Astrocyte of the spinal cord (primary cell): ENCODE measurements around the gene MKKS.

Experiments
- DNase-seq: peaks from one replicate; pipeline ENCODE4 v3.0.0; 2011; ENCODE audit warnings: low read depth, low spot score
- H3K4me3 ChIP-seq: 2 replicates; pipeline ENCODE4 v1.5.1; 2011; ENCODE audit warnings: low read depth, mild to moderate bottlenecking, low read length, moderate library complexity
- in situ Hi-C: cut with HindIII; loops from 2 replicates; pipeline ENCODE4 v1.10.0; 2017; ENCODE audit warnings: low sequenced_read_pairs
- TF ChIP-seq, protein P1 (sequence below): IDR thresholded peaks from 2 replicates; pipeline ENCODE4 v1.5.1; 2012; ENCODE audit warnings: low read depth, mild to moderate bottlenecking, low read length, inconsistent platforms

MKKS gene

DNA sequence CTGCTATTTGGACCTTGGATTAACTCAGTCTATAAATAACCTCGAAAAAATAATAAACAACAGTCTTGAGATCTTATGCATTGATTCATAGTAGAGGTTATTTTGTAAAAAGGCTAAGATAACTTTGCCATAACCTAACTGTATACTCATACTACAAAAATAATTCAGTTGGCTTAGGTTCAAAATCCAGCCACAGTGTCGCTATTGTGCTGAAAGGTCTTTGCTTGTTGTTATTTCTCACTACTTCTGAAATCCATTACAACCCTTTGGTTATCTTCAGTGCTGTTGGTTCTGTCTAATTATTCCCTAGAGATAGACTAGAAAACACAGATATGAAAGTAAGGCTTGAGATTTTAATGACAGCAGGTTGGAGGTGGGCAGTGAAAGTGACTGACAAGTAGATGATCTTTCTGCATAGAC, 74.4 kb downstream of the MKKS start:
- peak; percentile 56 for DNase-seq
- H3K4me3 ChIP-seq, result no peak overlapping the region
- TF ChIP-seq, protein P1, sequence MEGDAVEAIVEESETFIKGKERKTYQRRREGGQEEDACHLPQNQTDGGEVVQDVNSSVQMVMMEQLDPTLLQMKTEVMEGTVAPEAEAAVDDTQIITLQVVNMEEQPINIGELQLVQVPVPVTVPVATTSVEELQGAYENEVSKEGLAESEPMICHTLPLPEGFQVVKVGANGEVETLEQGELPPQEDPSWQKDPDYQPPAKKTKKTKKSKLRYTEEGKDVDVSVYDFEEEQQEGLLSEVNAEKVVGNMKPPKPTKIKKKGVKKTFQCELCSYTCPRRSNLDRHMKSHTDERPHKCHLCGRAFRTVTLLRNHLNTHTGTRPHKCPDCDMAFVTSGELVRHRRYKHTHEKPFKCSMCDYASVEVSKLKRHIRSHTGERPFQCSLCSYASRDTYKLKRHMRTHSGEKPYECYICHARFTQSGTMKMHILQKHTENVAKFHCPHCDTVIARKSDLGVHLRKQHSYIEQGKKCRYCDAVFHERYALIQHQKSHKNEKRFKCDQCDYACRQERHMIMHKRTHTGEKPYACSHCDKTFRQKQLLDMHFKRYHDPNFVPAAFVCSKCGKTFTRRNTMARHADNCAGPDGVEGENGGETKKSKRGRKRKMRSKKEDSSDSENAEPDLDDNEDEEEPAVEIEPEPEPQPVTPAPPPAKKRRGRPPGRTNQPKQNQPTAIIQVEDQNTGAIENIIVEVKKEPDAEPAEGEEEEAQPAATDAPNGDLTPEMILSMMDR, result no peak
- in situ Hi-C loops, result no loop called here

DNA sequence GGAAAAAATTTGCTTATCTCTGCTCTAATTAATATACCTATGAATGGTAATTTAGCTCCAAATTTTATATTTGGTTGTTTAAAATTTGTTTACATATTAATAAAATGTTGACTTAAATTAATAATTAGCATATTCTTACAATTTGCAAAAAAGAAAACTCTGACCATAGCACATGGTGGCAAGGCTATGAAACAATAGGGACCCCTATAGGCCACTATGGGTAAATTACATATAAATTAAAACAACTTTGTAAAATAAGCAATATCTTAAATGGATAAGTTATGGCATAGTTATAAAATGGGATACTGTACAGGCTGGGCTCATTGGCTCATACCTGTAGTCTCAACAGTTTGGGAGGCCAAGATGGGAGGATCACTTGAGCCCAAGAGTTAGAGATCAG, 76.0 kb downstream of the MKKS start:
- TF ChIP-seq, protein P1, result peak; percentile 56
- DNase-seq, result no peak
- H3K4me3 ChIP-seq, result no peak overlapping the region
- in situ Hi-C loops, result no loop called here

DNA sequence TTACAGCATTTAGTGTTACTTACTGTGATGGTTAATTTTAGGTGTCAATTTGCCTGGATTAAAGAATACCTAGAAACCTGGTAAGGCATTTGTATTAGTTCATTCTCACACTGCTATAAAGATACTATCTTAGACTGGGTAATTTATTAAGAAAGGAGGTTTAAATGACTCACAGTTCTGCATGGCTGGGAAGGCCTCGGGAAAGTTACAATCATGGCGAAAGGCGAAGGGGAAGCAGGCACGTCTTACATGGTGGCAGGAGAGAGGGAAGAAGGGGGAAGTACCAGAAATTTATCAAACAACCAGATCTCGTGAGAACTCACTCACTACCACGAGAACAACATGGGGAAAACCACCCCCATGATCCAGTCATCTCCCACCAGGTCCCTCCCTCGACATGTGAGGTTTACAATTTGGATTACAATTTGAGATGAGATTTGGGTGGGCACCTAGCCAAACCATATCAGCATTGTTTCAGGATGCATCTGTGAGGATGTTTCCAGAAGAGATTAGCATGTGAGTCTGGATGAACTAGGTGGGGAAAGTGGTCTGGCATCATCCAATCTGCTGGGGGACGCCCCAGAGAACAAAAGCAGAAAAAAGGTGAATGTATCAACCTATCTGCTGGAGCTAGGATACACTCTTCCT, 76.8 kb downstream of the MKKS start:
- in situ Hi-C loops, result no loop called here
- DNase-seq, result no peak
- TF ChIP-seq, protein P1, result no peak
- H3K4me3 ChIP-seq, result no peak overlapping the region

DNA sequence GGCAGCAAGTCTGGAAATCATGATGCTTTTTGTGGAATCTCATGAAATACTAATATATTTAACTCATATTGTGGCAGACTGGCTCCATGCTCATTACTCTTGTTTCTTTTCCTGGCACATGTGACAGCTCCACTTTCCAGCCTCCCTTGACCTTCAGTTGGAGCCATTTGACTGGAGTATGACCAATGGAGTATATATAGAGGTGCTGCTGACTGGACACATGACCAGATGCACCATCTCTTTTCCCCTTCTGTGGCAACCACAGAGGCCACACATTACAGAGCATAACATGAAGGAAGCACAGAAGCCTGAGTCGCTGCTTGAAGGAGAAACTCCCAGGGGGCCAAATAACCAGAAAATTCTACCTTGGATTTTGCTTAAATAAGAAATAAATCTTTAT, 77.4 kb downstream of the MKKS start:
- H3K4me3 ChIP-seq, result no peak overlapping the region
- in situ Hi-C loops, result no loop called here
- DNase-seq, result no peak
- TF ChIP-seq, protein P1, result no peak

DNA sequence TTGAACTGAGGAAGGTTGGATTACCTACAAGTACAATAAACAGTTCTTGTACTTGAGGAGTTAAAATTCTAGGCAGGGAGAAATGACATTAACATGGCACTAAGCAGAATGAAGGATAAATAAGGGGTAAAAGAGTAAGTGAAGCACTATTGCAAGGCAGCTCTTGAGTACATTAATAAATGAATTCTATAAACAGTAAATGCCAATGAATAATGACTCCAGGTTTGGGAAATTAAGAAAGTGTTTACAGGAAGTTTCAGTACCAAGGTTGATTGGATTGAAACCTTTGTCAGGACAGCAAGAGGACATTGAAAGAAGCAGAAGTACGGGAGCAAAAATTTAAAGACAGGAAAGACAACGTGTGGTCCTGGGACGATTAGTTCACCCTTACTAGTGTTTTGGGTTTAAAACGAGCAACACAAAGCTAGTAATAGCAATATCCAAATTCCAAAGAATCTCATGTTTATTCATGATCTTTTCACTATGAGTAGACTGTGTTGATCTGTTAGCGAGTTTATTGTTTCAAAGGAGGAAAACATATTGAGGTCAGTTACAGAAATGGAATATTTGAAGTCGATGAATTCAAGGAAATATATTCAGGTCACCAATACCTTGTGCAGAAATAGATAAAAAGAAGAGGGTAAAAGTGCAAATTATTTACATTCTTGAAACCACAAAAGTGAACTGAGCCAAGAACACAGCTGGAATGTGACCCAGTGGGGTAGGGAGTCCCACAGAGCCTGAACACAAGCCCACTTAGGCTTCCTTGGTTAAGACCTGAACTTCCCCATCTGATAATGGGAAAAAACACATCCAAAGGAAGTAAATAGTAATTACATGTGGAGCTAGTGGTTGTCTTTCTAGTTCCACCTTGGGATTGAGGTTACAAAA, 80.8 kb downstream of the MKKS start:
- no peak overlapping the region for H3K4me3 ChIP-seq
- peak; percentile 77 for DNase-seq
- TF ChIP-seq, protein P1, result no peak
- in situ Hi-C loops, result no loop called here
